WTC11 (cell line): ENCODE measurements around the gene M6PR. TPM values are rescaled to one million over a fixed set of nuclear protein-coding genes. Genes with fewer than 3 reads are reported as not detected.

Experiments
- ATAC-seq: fragments of 200-7000 bp; cut with Tn5 transposase; 2 replicates; pipeline ENCODE4 v1.10.0; 2021; ENCODE audit warnings: mild to moderate bottlenecking, moderate library complexity
- CTCF ChIA-PET: fragments of 300-600 bp; sonication (Branson Sonifier 250); formaldehyde crosslinking; loops from one replicate; lab custom pipeline; 2021; ENCODE audit warnings: antibody characterized with exemption; lab: Charles Lee
- POLR2A ChIA-PET: fragments of 350-600 bp; sonication (Branson Sonifier 250); formaldehyde crosslinking; loops from one replicate; lab custom pipeline; 2021; ENCODE audit warnings: antibody characterized with exemption; lab: Charles Lee
- DNase-seq: peaks from one replicate; pipeline ENCODE4 v3.0.0; 2021; ENCODE audit warnings: low spot score
- H3K27ac Mint-ChIP-seq: 2 replicates; pipeline ENCODE4 v1.8.0; 2021; ENCODE audit warnings: mixed read lengths
- H3K27me3 Mint-ChIP-seq: 2 replicates; pipeline ENCODE4 v1.8.0; 2021; ENCODE audit warnings: low read depth, mild to moderate bottlenecking, moderate library complexity, mixed read lengths
- H3K36me3 Mint-ChIP-seq: 2 replicates; pipeline ENCODE4 v1.8.0; 2021; ENCODE audit warnings: mixed read lengths
- H3K4me1 Mint-ChIP-seq: 2 replicates; pipeline ENCODE4 v1.8.0; 2022; ENCODE audit warnings: mixed read lengths
- H3K4me3 Mint-ChIP-seq: 2 replicates; pipeline ENCODE4 v1.8.0; 2021; ENCODE audit warnings: mild to moderate bottlenecking, moderate library complexity, mixed read lengths
- H3K9me3 Mint-ChIP-seq: 2 replicates; pipeline ENCODE4 v1.8.0; 2021; ENCODE audit warnings: mixed read lengths
- AFF4 ChIP-seq: sonication (generic); formaldehyde crosslinking; IDR thresholded peaks from 2 replicates; pipeline ENCODE4 v1.8.1; 2023; ENCODE audit warnings: mild to moderate bottlenecking, missing genetic modification reagents, borderline replicate concordance
- ATF1 ChIP-seq: sonication (generic); formaldehyde crosslinking; IDR thresholded peaks from 2 replicates; pipeline ENCODE4 v1.8.1; 2023; ENCODE audit warnings: mild to moderate bottlenecking, moderate library complexity, missing genetic modification reagents
- EMX1 ChIP-seq: fragments of 250-450 bp; sonication (Bioruptor Pico); IDR thresholded peaks from 2 replicates; pipeline ENCODE4 v1.8.0; 2021; ENCODE audit warnings: mild to moderate bottlenecking
- ERG ChIP-seq: fragments of 250-450 bp; sonication (Bioruptor Pico); IDR thresholded peaks from 2 replicates; pipeline ENCODE4 v1.8.0; 2021; ENCODE audit warnings: mild to moderate bottlenecking
- FOXP1 ChIP-seq: sonication (generic); formaldehyde crosslinking; IDR thresholded peaks from 2 replicates; pipeline ENCODE4 v1.8.0; 2022; ENCODE audit warnings: missing genetic modification reagents, mild to moderate bottlenecking, moderate library complexity, borderline replicate concordance
- HMGA2 ChIP-seq: fragments of 250-450 bp; sonication (Bioruptor Pico); IDR thresholded peaks from 2 replicates; pipeline ENCODE4 v1.4.0; 2021; ENCODE audit warnings: mild to moderate bottlenecking, moderate library complexity
- JUN ChIP-seq: sonication (generic); formaldehyde crosslinking; IDR thresholded peaks from 2 replicates; pipeline ENCODE4 v1.8.0; 2023; ENCODE audit warnings: mild to moderate bottlenecking, missing genetic modification reagents
- MAX ChIP-seq: sonication (generic); formaldehyde crosslinking; IDR thresholded peaks from 2 replicates; pipeline ENCODE4 v1.8.0; 2022; ENCODE audit warnings: mild to moderate bottlenecking, missing genetic modification reagents
- NFATC4 ChIP-seq: fragments of 250-450 bp; sonication (Bioruptor Pico); IDR thresholded peaks from 2 replicates; pipeline ENCODE4 v1.9.0; 2021; ENCODE audit warnings: mild to moderate bottlenecking
- NR1H2 ChIP-seq: sonication (generic); formaldehyde crosslinking; IDR thresholded peaks from 2 replicates; pipeline ENCODE4 v1.9.0; 2021; ENCODE audit warnings: mild to moderate bottlenecking, moderate library complexity, missing genetic modification reagents
- PREB ChIP-seq: sonication (generic); formaldehyde crosslinking; IDR thresholded peaks from 2 replicates; pipeline ENCODE4 v1.8.1; 2022; ENCODE audit warnings: mild to moderate bottlenecking, missing genetic modification reagents, moderate library complexity, borderline replicate concordance
- PRRX2 ChIP-seq: fragments of 250-450 bp; sonication (Bioruptor Pico); IDR thresholded peaks from 2 replicates; pipeline ENCODE4 v1.8.0; 2021; ENCODE audit warnings: mild to moderate bottlenecking
- RORB ChIP-seq: fragments of 250-450 bp; sonication (Bioruptor Pico); IDR thresholded peaks from 2 replicates; pipeline ENCODE4 v1.9.0; 2021; ENCODE audit warnings: mild to moderate bottlenecking
- SOX15 ChIP-seq: fragments of 250-450 bp; sonication (Bioruptor Pico); IDR thresholded peaks from 2 replicates; pipeline ENCODE4 v1.9.0; 2021; ENCODE audit warnings: mild to moderate bottlenecking
- TCF7 ChIP-seq: sonication (generic); formaldehyde crosslinking; IDR thresholded peaks from 2 replicates; pipeline ENCODE4 v1.8.0; 2022; ENCODE audit warnings: mild to moderate bottlenecking, low read depth, missing genetic modification reagents, moderate library complexity
- TP53 ChIP-seq: sonication (generic); formaldehyde crosslinking; IDR thresholded peaks from 2 replicates; pipeline ENCODE4 v1.8.1; 2023; ENCODE audit warnings: mild to moderate bottlenecking, missing genetic modification reagents
- ZNF416 ChIP-seq: fragments of 250-450 bp; sonication (Bioruptor Pico); IDR thresholded peaks from 2 replicates; pipeline ENCODE4 v1.9.0; 2021; ENCODE audit warnings: mild to moderate bottlenecking, inconsistent platforms
- ZNF425 ChIP-seq: fragments of 250-450 bp; sonication (Bioruptor Pico); conservative IDR thresholded peaks from 2 replicates; pipeline ENCODE4 v1.9.0; 2021; ENCODE audit warnings: mild to moderate bottlenecking
- total RNA-seq: library from RNA; stranded (reverse); gene quantifications from 3 replicates; pipeline ENCODE4 v1.2.3, GENCODE V29; 2021
- TF ChIP-seq, protein P1 (sequence below): sonication (generic); formaldehyde crosslinking; IDR thresholded peaks from 2 replicates; pipeline ENCODE4 v1.8.1; 2022; ENCODE audit warnings: low read depth, missing genetic modification reagents, borderline replicate concordance

Gene M6PR
- total RNA-seq, 1 experiment from 2014 or later, result 139 TPM

GRCh38 chr12:8946733-8947132 is 2.7 kb downstream of the M6PR start (continued):
- no peak for TF ChIP-seq HMGA2
- TF ChIP-seq, all 79 proteins: peak for 0

DNA sequence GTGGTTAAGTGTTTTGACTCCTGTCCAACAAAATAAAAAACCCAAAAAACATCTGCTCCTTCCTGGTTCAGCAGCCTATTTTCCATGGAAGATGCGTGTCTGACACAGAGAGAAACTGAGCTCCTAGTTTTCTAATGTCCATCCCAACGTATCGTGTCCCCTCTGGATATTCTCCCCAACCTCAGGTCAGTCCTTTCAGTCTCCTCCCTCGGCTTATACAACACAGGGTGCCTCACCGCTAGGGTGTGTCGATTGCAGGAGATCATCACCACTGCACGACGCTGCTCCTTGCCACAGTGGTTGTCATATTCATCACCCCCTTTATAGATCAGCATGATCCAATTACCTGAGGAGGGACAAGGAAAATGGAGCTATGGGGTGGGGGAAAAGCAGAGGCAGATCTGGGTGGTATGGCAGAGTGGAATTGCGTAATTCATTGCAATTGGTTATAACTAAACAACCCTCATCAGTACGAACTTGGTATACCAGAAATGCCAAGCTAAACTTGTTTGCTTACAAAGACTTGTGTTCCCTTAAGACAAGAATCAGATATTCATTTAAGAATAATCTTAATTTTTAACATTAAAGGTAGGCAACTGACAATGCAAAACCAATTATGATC is 5.8 kb downstream of the M6PR start:
- no peaks in the 10 kb centered on the region for H3K27me3 Mint-ChIP-seq
- peak; percentile 8; the same call in 1 of the 2 replicates for ATAC-seq
- no peak for DNase-seq
- no peak overlapping the region for H3K4me3 Mint-ChIP-seq
- TF ChIP-seq ERG (CRISPR knock-in tag), result no peak
- TF ChIP-seq EMX1 (CRISPR knock-in tag), result 0 out of 2 replicates have a peak, but pooled peaks have one; percentile 16
- ChIA-PET POLR2A (interaction anchor here (0.7 to 1.2 kb wide), 2 partner anchors 93 to 106 kb away, joined by 4 to 5 read pairs; no protein-coding TSS in a partner anchor), CTCF (no interaction called here)
- H3K36me3 Mint-ChIP-seq, result peaks cover 51% of the 10 kb centered on the region
- peak overlapping the region; percentile 59 for H3K27ac Mint-ChIP-seq
- no peaks in the 10 kb centered on the region for H3K9me3 Mint-ChIP-seq
- H3K4me1 Mint-ChIP-seq, result peaks cover 19% of the 10 kb centered on the region

- no peak for DNase-seq
- H3K27ac Mint-ChIP-seq, result peak overlapping the region; percentile 44
- H3K27me3 Mint-ChIP-seq, result no peaks in the 10 kb centered on the region
- no peak overlapping the region for H3K4me3 Mint-ChIP-seq
- H3K36me3 Mint-ChIP-seq, result peaks cover 69% of the 10 kb centered on the region
- peaks cover 6% of the 10 kb centered on the region for H3K4me1 Mint-ChIP-seq
- ATAC-seq, result no peak
- POLR2A ChIA-PET, result no interaction called here
- CTCF ChIA-PET, result interaction anchor here (1.0 to 1.3 kb wide), 2 partner anchors 95 to 284 kb away, joined by 3 read pairs; no protein-coding TSS in a partner anchor
- no peaks in the 10 kb centered on the region for H3K9me3 Mint-ChIP-seq
- TF ChIP-seq FOXP1 (CRISPR knock-in tag) (no peak), NFATC4 (CRISPR knock-in tag) (no peak; the same call in 1 of the 2 replicates), ERG (CRISPR knock-in tag) (0 out of 2 replicates have a peak, but pooled peaks have one; percentile 38), EMX1 (CRISPR knock-in tag) (peak; percentile 84; the same call in 1 of the 2 replicates), TCF7 (CRISPR knock-in tag) (no peak), SOX15 (CRISPR knock-in tag) (no peak), NR1H2 (no peak), RORB (CRISPR knock-in tag) (no peak), AFF4 (CRISPR knock-in tag) (no peak), PRRX2 (CRISPR knock-in tag) (peak; percentile 63; the same call in 1 of the 2 replicates), ZNF425 (CRISPR knock-in tag) (peak; percentile 59; the same call in 1 of the 2 replicates), ATF1 (no peak), PREB (CRISPR knock-in tag) (no peak), JUN (no peak), MAX (no peak), TP53 (CRISPR knock-in tag) (no peak), ZNF416 (CRISPR knock-in tag) (no peak)
- TF ChIP-seq, protein P1, sequence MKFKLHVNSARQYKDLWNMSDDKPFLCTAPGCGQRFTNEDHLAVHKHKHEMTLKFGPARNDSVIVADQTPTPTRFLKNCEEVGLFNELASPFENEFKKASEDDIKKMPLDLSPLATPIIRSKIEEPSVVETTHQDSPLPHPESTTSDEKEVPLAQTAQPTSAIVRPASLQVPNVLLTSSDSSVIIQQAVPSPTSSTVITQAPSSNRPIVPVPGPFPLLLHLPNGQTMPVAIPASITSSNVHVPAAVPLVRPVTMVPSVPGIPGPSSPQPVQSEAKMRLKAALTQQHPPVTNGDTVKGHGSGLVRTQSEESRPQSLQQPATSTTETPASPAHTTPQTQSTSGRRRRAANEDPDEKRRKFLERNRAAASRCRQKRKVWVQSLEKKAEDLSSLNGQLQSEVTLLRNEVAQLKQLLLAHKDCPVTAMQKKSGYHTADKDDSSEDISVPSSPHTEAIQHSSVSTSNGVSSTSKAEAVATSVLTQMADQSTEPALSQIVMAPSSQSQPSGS (CRISPR knock-in tag), result no peak
Observed at GRCh38 chr12:8941691-8942478, 7.6 kb downstream of the M6PR start.
